ENCODE measurements around the gene NPFF.

Gene NPFF

GRCh38 chr12:53467880-53468279, 39.4 kb downstream of the NPFF start:
- Histone ChIP-seq H3K9ac (no peak overlapping the region; the same call in 1 of the 2 replicates), H3K27ac (peak overlapping the region; percentile 59), H2AFZ (ENCODE audit: low read depth) (no peak overlapping the region), H3K4me1 (ENCODE audit: low read depth, poor library complexity, severe bottlenecking) (peaks cover 99% of the 10 kb centered on the region), H3K79me2 (ENCODE audit: insufficient read depth, low read depth) (peaks cover 91% of the 10 kb centered on the region), H3K36me3 (ENCODE audit: insufficient read depth) (peaks cover 76% of the 10 kb centered on the region; the same call in 1 of the 2 replicates), H3K4me2 (peak overlapping the region; percentile 77), H3K4me3 (IDR thresholded peaks at IDR 0.05; ENCODE audit: insufficient read depth, low read depth, low read length) (no peak overlapping the region), H3K27me3 (ENCODE audit: insufficient read depth, low read depth) (no peaks in the 10 kb centered on the region), H4K20me1 (ENCODE audit: insufficient read depth) (peaks cover 25% of the 10 kb centered on the region)
- no peak for TF ChIP-seq CTCF (conservative IDR thresholded peaks at IDR 0.05; ENCODE audit: low read depth, low read length)

- no peak for TF ChIP-seq CTCF (conservative IDR thresholded peaks at IDR 0.05; ENCODE audit: low read depth, low read length)
- Histone ChIP-seq H3K79me2 (ENCODE audit: insufficient read depth, low read depth) (peaks cover 91% of the 10 kb centered on the region), H3K36me3 (ENCODE audit: insufficient read depth) (peaks cover 83% of the 10 kb centered on the region; the same call in 1 of the 2 replicates), H2AFZ (ENCODE audit: low read depth) (no peak overlapping the region), H3K4me3 (IDR thresholded peaks at IDR 0.05; ENCODE audit: insufficient read depth, low read depth, low read length) (no peak overlapping the region), H3K27me3 (ENCODE audit: insufficient read depth, low read depth) (no peaks in the 10 kb centered on the region), H3K4me1 (ENCODE audit: low read depth, poor library complexity, severe bottlenecking) (peaks cover 99% of the 10 kb centered on the region), H4K20me1 (ENCODE audit: insufficient read depth) (peaks cover 33% of the 10 kb centered on the region), H3K9ac (peak overlapping the region; percentile 0; the same call in 1 of the 2 replicates), H3K27ac (peak overlapping the region; percentile 59), H3K4me2 (peak overlapping the region; percentile 77)
Measured at GRCh38 chr12:53467082-53467481, 40.2 kb downstream of the NPFF start.

DNA sequence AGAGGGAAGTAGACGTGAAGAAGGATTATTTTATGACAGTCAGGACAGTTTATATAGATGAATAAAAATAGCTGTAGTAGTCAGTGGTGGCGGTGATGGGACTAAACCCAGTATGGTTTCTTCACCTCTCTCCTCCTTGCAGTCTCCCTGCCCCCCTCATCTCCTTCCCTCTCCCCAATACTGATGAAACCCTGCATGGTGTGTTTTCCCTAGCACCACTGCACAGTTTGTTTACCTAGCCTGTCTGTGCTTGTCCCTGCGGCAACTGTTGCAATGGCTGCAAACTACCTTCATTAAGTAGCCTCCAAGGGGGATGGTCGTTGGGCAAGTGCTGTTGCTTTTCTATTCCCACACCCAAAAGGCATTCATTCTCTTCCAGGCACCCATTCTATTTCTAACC, 40.6 kb downstream of the NPFF start:
- no peak overlapping the region; the same call in 1 of the 2 replicates for H3K9ac ChIP-seq
- H2AFZ ChIP-seq (ENCODE audit: low read depth): no peak overlapping the region
- peak overlapping the region; percentile 77 for H3K4me2 ChIP-seq
- peaks cover 91% of the 10 kb centered on the region for H3K79me2 ChIP-seq (ENCODE audit: insufficient read depth, low read depth)
- H3K27me3 ChIP-seq (ENCODE audit: insufficient read depth, low read depth): no peaks in the 10 kb centered on the region
- TF ChIP-seq CTCF (conservative IDR thresholded peaks at IDR 0.05; ENCODE audit: low read depth, low read length): no peak
- H3K4me3 ChIP-seq (IDR thresholded peaks at IDR 0.05; ENCODE audit: insufficient read depth, low read depth, low read length): no peak overlapping the region
- H3K4me1 ChIP-seq (ENCODE audit: low read depth, poor library complexity, severe bottlenecking): peaks cover 99% of the 10 kb centered on the region
- H3K27ac ChIP-seq: peak overlapping the region; percentile 59
- H3K36me3 ChIP-seq (ENCODE audit: insufficient read depth): peaks cover 83% of the 10 kb centered on the region; the same call in 1 of the 2 replicates
- peaks cover 37% of the 10 kb centered on the region for H4K20me1 ChIP-seq (ENCODE audit: insufficient read depth)

DNA sequence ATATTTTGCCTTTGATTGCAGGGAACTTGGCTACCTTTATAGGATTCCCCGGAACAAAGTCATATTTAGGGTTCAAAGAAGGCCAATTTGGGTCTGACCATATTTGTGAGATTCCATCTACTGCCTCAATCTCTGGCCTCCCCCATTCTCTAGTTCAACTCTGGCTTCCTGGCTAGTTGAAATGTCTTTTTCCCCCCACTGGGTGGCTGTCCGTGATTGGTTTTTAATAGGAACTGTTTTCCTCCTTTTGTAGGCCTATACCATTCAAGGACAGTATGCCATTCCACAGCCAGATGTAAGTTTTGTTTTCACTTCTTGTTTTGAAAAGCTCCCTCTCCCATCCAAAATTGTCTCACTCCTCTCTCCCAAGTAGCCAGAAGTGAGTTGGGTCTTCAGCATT, 41.6 kb downstream of the NPFF start:
- H2AFZ ChIP-seq (ENCODE audit: low read depth): no peak overlapping the region
- peaks cover 94% of the 10 kb centered on the region for H3K79me2 ChIP-seq (ENCODE audit: insufficient read depth, low read depth)
- TF ChIP-seq CTCF (conservative IDR thresholded peaks at IDR 0.05; ENCODE audit: low read depth, low read length): peak; percentile 20; the same call in 1 of the 2 replicates
- peaks cover 100% of the 10 kb centered on the region for H3K4me1 ChIP-seq (ENCODE audit: low read depth, poor library complexity, severe bottlenecking)
- no peak overlapping the region; the same call in 1 of the 2 replicates for H3K9ac ChIP-seq
- no peaks in the 10 kb centered on the region for H3K27me3 ChIP-seq (ENCODE audit: insufficient read depth, low read depth)
- H3K27ac ChIP-seq: peak overlapping the region; percentile 59
- no peak overlapping the region for H3K4me3 ChIP-seq (IDR thresholded peaks at IDR 0.05; ENCODE audit: insufficient read depth, low read depth, low read length)
- peak overlapping the region; percentile 77 for H3K4me2 ChIP-seq
- peaks cover 44% of the 10 kb centered on the region for H4K20me1 ChIP-seq (ENCODE audit: insufficient read depth)
- peaks cover 86% of the 10 kb centered on the region; the same call in 1 of the 2 replicates for H3K36me3 ChIP-seq (ENCODE audit: insufficient read depth)
